Osteoblast (primary cell): ENCODE results near the gene CYP26B1. TPM values are rescaled to one million over a fixed set of nuclear protein-coding genes. Genes with fewer than 3 reads are reported as not detected.

Source experiments
- DNase-seq: peaks from one replicate; pipeline ENCODE4 v3.0.0; 2011; ENCODE audit warnings: low spot score, mixed read lengths; ENCODE audit not compliant: insufficient read length; ENCODE audit errors: missing footprints
- H2AFZ ChIP-seq: 2 replicates; pipeline ENCODE4 v1.6.0; 2011; ENCODE audit warnings: mild to moderate bottlenecking, low read length
- H3K27ac ChIP-seq: 2 replicates; pipeline ENCODE4 v1.5.1; 2011; ENCODE audit warnings: mild to moderate bottlenecking, low read depth, low read length, moderate library complexity
- H3K27me3 ChIP-seq: 2 replicates; pipeline ENCODE4 v1.6.0; 2012; ENCODE audit warnings: mild to moderate bottlenecking, control low read depth, inconsistent platforms, low read length, moderate library complexity; ENCODE audit not compliant: insufficient read depth
- H3K36me3 ChIP-seq: 2 replicates; pipeline ENCODE4 v1.5.1; 2011; ENCODE audit warnings: mild to moderate bottlenecking, low read length, control low read depth, moderate library complexity; ENCODE audit not compliant: insufficient read depth
- H3K4me1 ChIP-seq: 2 replicates; pipeline ENCODE4 v1.5.1; 2011; ENCODE audit warnings: mild to moderate bottlenecking, low read length, control low read depth, moderate library complexity; ENCODE audit not compliant: insufficient read depth
- H3K4me2 ChIP-seq: 2 replicates; pipeline ENCODE4 v1.6.0; 2011; ENCODE audit warnings: mild to moderate bottlenecking, low read length; ENCODE audit not compliant: insufficient read depth
- H3K4me3 ChIP-seq: fragments of 200-600 bp; sonication (generic); 3 replicates; pipeline ENCODE4 v1.5.1; 2012; ENCODE audit warnings: mild to moderate bottlenecking, low read length, inconsistent platforms; ENCODE audit not compliant: insufficient read depth
- H3K79me2 ChIP-seq: 2 replicates; pipeline ENCODE4 v1.6.0; 2012; ENCODE audit warnings: mild to moderate bottlenecking, low read length, control low read depth, inconsistent platforms; ENCODE audit not compliant: insufficient read depth
- H3K9me3 ChIP-seq: 2 replicates; pipeline ENCODE4 v1.5.1; 2011; ENCODE audit warnings: low read depth, low read length, control low read depth
- H4K20me1 ChIP-seq: 2 replicates; pipeline ENCODE4 v1.6.0; 2012; ENCODE audit warnings: mild to moderate bottlenecking, low read length, control low read depth; ENCODE audit not compliant: insufficient read depth
- total RNA-seq: library from RNA; depleted of rRNA; stranded (reverse); fragments of >200 nt; gene quantifications from 2 replicates; pipeline ENCODE4 v1.2.3, GENCODE V29; 2012
- TF ChIP-seq, protein P1 (sequence below): IDR thresholded peaks from 2 replicates; pipeline ENCODE4 v1.5.1; 2011; ENCODE audit warnings: mild to moderate bottlenecking, low read depth, low read length, moderate library complexity; ENCODE audit errors: extremely low read depth

The CYP26B1 gene
- total RNA-seq, 1 donor = under 0.01 TPM

DNA sequence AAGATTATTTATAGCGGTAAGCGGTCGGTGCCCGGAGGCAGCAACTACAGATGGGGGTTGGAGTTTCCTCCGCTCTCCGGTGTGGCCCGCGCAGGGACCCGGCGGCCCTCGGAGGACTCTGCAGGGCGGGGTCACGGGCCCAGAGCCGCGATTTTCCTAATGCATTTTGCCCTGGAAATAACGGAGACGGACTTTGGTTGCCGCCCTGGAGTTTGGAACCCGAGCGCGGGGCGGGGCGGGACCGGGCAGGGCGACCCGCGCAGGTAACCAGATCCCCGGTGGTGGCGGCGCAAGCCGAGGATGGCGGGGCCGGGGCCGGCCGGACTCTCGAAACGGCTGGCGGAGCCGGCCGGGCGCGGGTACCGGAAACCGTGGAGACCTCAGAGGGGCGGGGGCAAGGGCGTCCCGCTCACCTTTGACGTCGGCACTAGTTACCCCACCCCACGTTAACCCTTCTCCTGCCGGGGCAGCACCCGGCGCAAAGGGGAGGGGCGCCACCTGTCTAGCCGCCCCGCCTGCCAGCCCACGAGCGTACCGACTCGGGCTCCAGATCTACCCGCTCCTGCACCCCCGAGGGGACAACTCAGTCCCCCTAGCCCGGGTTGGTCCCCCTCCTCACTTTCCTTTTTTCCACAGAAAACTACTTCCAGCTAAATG lies 2.9 kb downstream of the CYP26B1 start:
- Histone ChIP-seq H3K79me2 (no peaks in the 10 kb centered on the region), H3K4me3 (peak overlapping the region; percentile 35), H3K4me2 (peak overlapping the region; percentile 53), H3K27ac (no peak overlapping the region), H4K20me1 (no peaks in the 10 kb centered on the region), H3K4me1 (peaks cover 11% of the 10 kb centered on the region), H3K9me3 (no peaks in the 10 kb centered on the region), H3K27me3 (peaks cover 60% of the 10 kb centered on the region), H2AFZ (no peak overlapping the region), H3K36me3 (no peaks in the 10 kb centered on the region)
- TF ChIP-seq, protein P1, sequence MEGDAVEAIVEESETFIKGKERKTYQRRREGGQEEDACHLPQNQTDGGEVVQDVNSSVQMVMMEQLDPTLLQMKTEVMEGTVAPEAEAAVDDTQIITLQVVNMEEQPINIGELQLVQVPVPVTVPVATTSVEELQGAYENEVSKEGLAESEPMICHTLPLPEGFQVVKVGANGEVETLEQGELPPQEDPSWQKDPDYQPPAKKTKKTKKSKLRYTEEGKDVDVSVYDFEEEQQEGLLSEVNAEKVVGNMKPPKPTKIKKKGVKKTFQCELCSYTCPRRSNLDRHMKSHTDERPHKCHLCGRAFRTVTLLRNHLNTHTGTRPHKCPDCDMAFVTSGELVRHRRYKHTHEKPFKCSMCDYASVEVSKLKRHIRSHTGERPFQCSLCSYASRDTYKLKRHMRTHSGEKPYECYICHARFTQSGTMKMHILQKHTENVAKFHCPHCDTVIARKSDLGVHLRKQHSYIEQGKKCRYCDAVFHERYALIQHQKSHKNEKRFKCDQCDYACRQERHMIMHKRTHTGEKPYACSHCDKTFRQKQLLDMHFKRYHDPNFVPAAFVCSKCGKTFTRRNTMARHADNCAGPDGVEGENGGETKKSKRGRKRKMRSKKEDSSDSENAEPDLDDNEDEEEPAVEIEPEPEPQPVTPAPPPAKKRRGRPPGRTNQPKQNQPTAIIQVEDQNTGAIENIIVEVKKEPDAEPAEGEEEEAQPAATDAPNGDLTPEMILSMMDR = no peak
- DNase-seq = peak; percentile 96

DNA sequence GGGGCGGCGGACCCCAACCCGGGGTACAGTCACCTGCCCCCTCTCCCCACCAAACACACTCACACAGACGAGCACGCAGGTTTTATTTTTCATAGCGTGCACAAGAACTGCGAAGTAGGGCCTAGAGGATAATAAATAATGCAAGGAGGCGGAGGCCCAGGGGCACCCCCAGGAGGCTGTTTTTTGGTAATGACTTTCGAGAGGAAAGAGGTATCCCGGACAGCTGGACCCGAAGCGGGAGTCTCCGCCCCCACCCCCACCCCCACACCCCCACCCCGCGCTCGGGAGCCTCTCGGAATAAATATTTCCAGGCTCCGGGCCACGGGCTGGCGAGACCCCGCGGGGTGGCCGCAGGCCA lies 3.4 kb downstream of the CYP26B1 start:
- H4K20me1 ChIP-seq = no peaks in the 10 kb centered on the region
- no peak overlapping the region for H2AFZ ChIP-seq
- H3K4me2 ChIP-seq = no peak overlapping the region
- TF ChIP-seq, protein P1 = no peak
- DNase-seq = peak; percentile 89
- H3K4me1 ChIP-seq = peaks cover 7% of the 10 kb centered on the region
- H3K9me3 ChIP-seq = no peaks in the 10 kb centered on the region
- no peaks in the 10 kb centered on the region for H3K79me2 ChIP-seq
- peaks cover 55% of the 10 kb centered on the region for H3K27me3 ChIP-seq
- no peak overlapping the region for H3K4me3 ChIP-seq
- H3K27ac ChIP-seq = no peak overlapping the region
- H3K36me3 ChIP-seq = no peaks in the 10 kb centered on the region

DNA sequence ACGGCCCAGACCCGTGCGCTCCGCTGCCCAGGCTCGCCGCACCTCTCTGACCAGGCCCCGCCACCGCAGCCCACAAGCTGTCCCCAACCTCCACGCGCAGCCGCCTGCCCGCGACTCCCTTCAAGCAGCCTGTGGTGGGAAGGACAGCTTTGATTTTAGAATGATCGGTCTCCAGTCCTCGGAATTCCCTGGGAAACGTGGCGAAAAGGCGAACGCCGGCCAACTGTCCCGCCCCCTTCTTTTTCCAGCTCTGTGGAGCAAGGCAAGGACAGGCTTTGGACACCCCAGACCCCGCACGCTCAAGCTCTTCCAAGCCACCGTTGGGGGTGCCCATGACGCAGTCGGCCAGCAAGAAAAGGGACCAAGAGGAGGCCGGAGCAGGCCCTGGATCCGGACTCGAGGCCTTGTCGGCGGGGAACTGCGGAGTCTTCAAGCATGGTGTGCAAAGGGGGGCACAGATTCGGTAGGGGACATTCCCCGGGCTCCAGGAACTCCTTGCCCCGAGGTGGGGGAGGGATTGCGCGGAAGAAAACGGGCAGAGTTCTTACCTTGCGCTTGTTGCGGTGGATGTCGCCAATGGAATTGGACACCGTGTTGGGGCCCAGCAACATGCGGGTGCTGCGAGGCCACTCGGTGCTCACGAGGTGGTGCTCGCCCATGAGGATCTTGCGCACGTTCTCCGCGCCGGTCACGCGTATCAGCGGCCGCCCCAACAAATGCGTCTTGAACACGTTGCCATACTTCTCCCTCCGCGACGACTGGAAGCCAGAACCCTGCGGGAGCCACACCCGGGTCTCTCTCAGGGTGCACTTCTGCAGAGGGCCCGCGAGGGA lies 4.0 kb downstream of the CYP26B1 start:
- Histone ChIP-seq H3K79me2 (no peaks in the 10 kb centered on the region), H4K20me1 (no peaks in the 10 kb centered on the region), H3K4me2 (no peak overlapping the region), H3K36me3 (no peaks in the 10 kb centered on the region), H3K27ac (no peak overlapping the region), H3K4me3 (no peak overlapping the region), H3K9me3 (no peaks in the 10 kb centered on the region), H2AFZ (no peak overlapping the region), H3K27me3 (peaks cover 51% of the 10 kb centered on the region), H3K4me1 (peaks cover 4% of the 10 kb centered on the region)
- TF ChIP-seq, protein P1 = no peak
- peak; percentile 87 for DNase-seq
